Liver (tissue), 9 donors: ENCODE results near the gene LDHB. TPM values are rescaled to one million over a fixed set of nuclear protein-coding genes. Genes with fewer than 3 reads are reported as not detected.

Experiments
- DNase-seq: peaks from one replicate; pipeline ENCODE4 v3.0.0-alpha.2; 2017; ENCODE audit warnings: low spot score
- H3K27ac ChIP-seq, 2 donors: one replicate each; pipeline ENCODE4 v1.7.0; 2013; ENCODE audit warnings: inconsistent platforms in 2 of 2, low read length in 2 of 2, control low read depth in 1 of 2, low read depth in 1 of 2, mild to moderate bottlenecking in 1 of 2
- H3K27me3 ChIP-seq, 4 donors: one replicate each; pipeline versions ENCODE4 v1.6.1 to v1.7.0; 2013; ENCODE audit warnings: low read length in 3 of 4, inconsistent platforms in 1 of 4, mild to moderate bottlenecking in 1 of 4, moderate library complexity in 1 of 4; ENCODE audit not compliant: control insufficient read depth in 4 of 4, insufficient read depth in 4 of 4
- H3K36me3 ChIP-seq, 4 donors: one replicate each; pipeline versions ENCODE4 v1.6.1 to v1.7.0; 2013; ENCODE audit warnings: low read length in 3 of 4, mild to moderate bottlenecking in 3 of 4, low read depth in 1 of 4, moderate library complexity in 1 of 4; ENCODE audit not compliant: control insufficient read depth in 4 of 4, insufficient read depth in 3 of 4
- H3K4me1 ChIP-seq, 4 donors: one replicate each; pipeline versions ENCODE4 v1.6.1 to v1.7.0; 2013; ENCODE audit warnings: low read length in 3 of 4, mild to moderate bottlenecking in 3 of 4, moderate library complexity in 1 of 4; ENCODE audit not compliant: control insufficient read depth in 4 of 4, insufficient read depth in 4 of 4
- H3K4me3 ChIP-seq, 3 donors: one replicate each; pipeline versions ENCODE4 v1.6.1 to v1.7.0; 2013; ENCODE audit warnings: low read length in 3 of 3, control low read depth in 1 of 3, low read depth in 1 of 3, mild to moderate bottlenecking in 1 of 3
- H3K9ac ChIP-seq, 2 donors: one replicate each; pipeline ENCODE4 v1.7.0; 2013; ENCODE audit warnings: low read length in 2 of 2, mild to moderate bottlenecking in 2 of 2, moderate library complexity in 2 of 2, control low read depth in 1 of 2, low read depth in 1 of 2
- H3K9me3 ChIP-seq, 4 donors: one replicate each; pipeline versions ENCODE4 v1.6.1 to v1.7.0; 2013; ENCODE audit warnings: low read length in 3 of 4; ENCODE audit not compliant: control insufficient read depth in 4 of 4
- ATF3 ChIP-seq: IDR thresholded peaks from 2 replicates; pipeline ENCODE4 v1.6.1; 2016; ENCODE audit warnings: antibody characterized with exemption
- CTCF ChIP-seq: fragments of 150-350 bp; IDR thresholded peaks from 2 replicates; pipeline ENCODE4 v1.5.1; 2017; ENCODE audit warnings: improper control_type of control experiment, low read depth, low read length; ENCODE audit not compliant: missing input control
- EGR1 ChIP-seq, 2 donors: IDR thresholded peaks; 2 replicates each; pipeline ENCODE4 v1.6.1; 2016 to 2018; ENCODE audit warnings: antibody characterized with exemption in 2 of 2, low read depth in 2 of 2
- FOXA1 ChIP-seq: IDR thresholded peaks from 2 replicates; pipeline ENCODE4 v1.6.1; 2016; ENCODE audit warnings: antibody characterized with exemption
- FOXA2 ChIP-seq: IDR thresholded peaks from 2 replicates; pipeline ENCODE4 v1.6.1; 2016; ENCODE audit warnings: antibody characterized with exemption
- GABPA ChIP-seq, 2 donors: IDR thresholded peaks in 1 of 2; conservative IDR thresholded peaks in 1 of 2; 2 replicates each; pipeline ENCODE4 v1.6.1; 2016; ENCODE audit warnings: antibody characterized with exemption in 2 of 2, mild to moderate bottlenecking in 1 of 2, moderate library complexity in 1 of 2
- HNF4A ChIP-seq, 2 donors: conservative IDR thresholded peaks; 2 replicates each; pipeline ENCODE4 v1.6.1; 2016; ENCODE audit warnings: antibody characterized with exemption in 2 of 2, mild to moderate bottlenecking in 2 of 2
- HNF4G ChIP-seq: IDR thresholded peaks from 2 replicates; pipeline ENCODE4 v1.6.1; 2016; ENCODE audit warnings: antibody characterized with exemption
- JUND ChIP-seq, 2 donors: IDR thresholded peaks; 2 replicates each; pipeline ENCODE4 v1.6.1; 2016; ENCODE audit warnings: antibody characterized with exemption in 2 of 2
- MAX ChIP-seq: IDR thresholded peaks from 2 replicates; pipeline ENCODE4 v1.6.1; 2016; ENCODE audit warnings: antibody characterized with exemption
- NR2F2 ChIP-seq: IDR thresholded peaks from 2 replicates; pipeline ENCODE4 v1.6.1; 2016; ENCODE audit warnings: antibody characterized with exemption
- RAD21 ChIP-seq, 2 donors: IDR thresholded peaks; 2 replicates each; pipeline ENCODE4 v1.6.1; 2016; ENCODE audit warnings: antibody characterized with exemption in 2 of 2, mild to moderate bottlenecking in 2 of 2
- REST ChIP-seq: IDR thresholded peaks from 2 replicates; pipeline ENCODE4 v1.6.1; 2016; ENCODE audit warnings: antibody characterized with exemption, mild to moderate bottlenecking
- RXRA ChIP-seq, 2 donors: IDR thresholded peaks; 2 replicates each; pipeline ENCODE4 v1.6.1; 2017 to 2018; ENCODE audit warnings: antibody characterized with exemption in 2 of 2, mild to moderate bottlenecking in 1 of 2
- SP1 ChIP-seq: IDR thresholded peaks from 2 replicates; pipeline ENCODE4 v1.6.1; 2018; ENCODE audit warnings: antibody characterized with exemption, mild to moderate bottlenecking
- TAF1 ChIP-seq: conservative IDR thresholded peaks from 2 replicates; pipeline ENCODE4 v1.6.1; 2016; ENCODE audit warnings: antibody characterized with exemption, mild to moderate bottlenecking
- YY1 ChIP-seq: IDR thresholded peaks from 2 replicates; pipeline ENCODE4 v1.6.1; 2016; ENCODE audit warnings: antibody characterized with exemption, mild to moderate bottlenecking
- ZBTB33 ChIP-seq: IDR thresholded peaks from 2 replicates; pipeline ENCODE4 v1.6.1; 2016; ENCODE audit warnings: antibody characterized with exemption
- WGBS: extraction: QIAGEN DNeasy Blood & Tissue Kit; methylation state at CpG from one replicate; pipeline ENCODE4 v1.1.7; 2013; 5-methylcytosine and 5-hydroxymethylcytosine counted together
- polyA plus RNA-seq, 2 donors: library from polyadenylated mRNA; stranded (reverse) in 1 of 2; unstranded in 1 of 2; fragments of 200-250 nt in 1 of 2; fragments of >200 nt in 1 of 2; fragmentation: Nextera tagmentation in 1 of 2; extraction: Ambion mirVana in 1 of 2; gene quantifications; one replicate each; pipeline versions ENCODE4 v1.2.1 to v1.2.3, GENCODE V29; 2013 to 2015
- total RNA-seq, 2 donors: library from RNA; depleted of rRNA; stranded (reverse); fragments of >200 nt; gene quantifications; one replicate each; pipeline ENCODE4 v1.2.3, GENCODE V29; 2014
- donor health status: healthy.
- donor health status: healthy.
- donor health status: healthy.
- donor health status: healthy.
- donor health status: healthy.

The LDHB gene
- total and polyA plus RNA-seq, 4 donors, result 20.9 to 99.7 (median 42.3) TPM

- H3K9ac ChIP-seq, result no peak overlapping the region
- no peaks in the 10 kb centered on the region for H3K4me1 ChIP-seq
- no peaks in the 10 kb centered on the region for H3K27me3 ChIP-seq
- H3K9me3 ChIP-seq, result no peaks in the 10 kb centered on the region
- DNase-seq, result no peak
- no peak overlapping the region for H3K27ac ChIP-seq
- 54% methylated on average over 3 of the region's 3 CpGs for WGBS
- no peak for TF ChIP-seq TAF1
- no peak for TF ChIP-seq ATF3
- no peak for TF ChIP-seq NR2F2
- H3K36me3 ChIP-seq, result peaks cover 0 to 4% (median 0%) of the 10 kb centered on the region in 4 donors
- no peak overlapping the region for H3K4me3 ChIP-seq
These were observed 8.6 kb downstream of the LDHB start for GRCh38 chr12:21649034-21649433.

GRCh38 chr12:21648378-21648777 lies 9.3 kb downstream of the LDHB start:
- Histone ChIP-seq H3K9me3 (no peaks in the 10 kb centered on the region), H3K27me3 (no peaks in the 10 kb centered on the region), H3K4me1 (no peaks in the 10 kb centered on the region), H3K4me3 (no peak overlapping the region), H3K36me3 (no peaks in the 10 kb centered on the region), H3K9ac (no peak overlapping the region), H3K27ac (no peak overlapping the region)
- 97% methylated on average over 2 of the region's 2 CpGs for WGBS
- TF ChIP-seq FOXA1 (no peak), CTCF (no peak), ZBTB33 (no peak), GABPA (IDR thresholded peaks at IDR 0.05 in 1 of 2, conservative IDR thresholded peaks at IDR 0.05 in 1 of 2) (no peak), SP1 (no peak), RAD21 (IDR thresholded peaks at IDR 0.05) (no peak), ATF3 (no peak), FOXA2 (no peak), RXRA (IDR thresholded peaks at IDR 0.05) (no peak), HNF4G (no peak), EGR1 (IDR thresholded peaks at IDR 0.05; ENCODE audit: low read depth in 2 of 2) (no peak), HNF4A (conservative IDR thresholded peaks at IDR 0.05) (no peak)
- no peak for DNase-seq

GRCh38 chr12:21647179-21647578 lies 10.5 kb downstream of the LDHB start:
- no peak overlapping the region for H3K9ac ChIP-seq
- H3K9me3 ChIP-seq, result no peaks in the 10 kb centered on the region
- H3K4me3 ChIP-seq, result no peak overlapping the region
- no peak overlapping the region for H3K27ac ChIP-seq
- peaks cover 0 to 2% (median under 1%) of the 10 kb centered on the region in 4 donors for H3K36me3 ChIP-seq
- DNase-seq, result no peak
- no peaks in the 10 kb centered on the region for H3K27me3 ChIP-seq
- no peaks in the 10 kb centered on the region for H3K4me1 ChIP-seq
- TF ChIP-seq ATF3, result no peak
- TF ChIP-seq EGR1 (IDR thresholded peaks at IDR 0.05; ENCODE audit: low read depth in 2 of 2), result no peak
- TF ChIP-seq HNF4G, result no peak
- TF ChIP-seq NR2F2, result no peak
- no peak for TF ChIP-seq MAX
- TF ChIP-seq HNF4A (conservative IDR thresholded peaks at IDR 0.05), result no peak
- no peak for TF ChIP-seq ZBTB33
- no peak for TF ChIP-seq JUND (IDR thresholded peaks at IDR 0.05)
- TF ChIP-seq GABPA (IDR thresholded peaks at IDR 0.05 in 1 of 2, conservative IDR thresholded peaks at IDR 0.05 in 1 of 2), result no peak
- no peak for TF ChIP-seq REST
- no peak for TF ChIP-seq YY1
- no peak for TF ChIP-seq RXRA (IDR thresholded peaks at IDR 0.05)
